Neuronal stem cell (in vitro differentiated cells): ENCODE results near the gene GOLM1.

Experiments used
- DNase-seq: peaks from one replicate; pipeline ENCODE4 v3.0.0-alpha.2; 2013; ENCODE audit warnings: low spot score
- H2AFZ ChIP-seq: one replicate; pipeline ENCODE4 v1.6.1; 2013; ENCODE audit warnings: mild to moderate bottlenecking, low read length, inconsistent platforms
- H2AK5ac ChIP-seq: 2 replicates; pipeline ENCODE4 v1.6.1; 2013; ENCODE audit warnings: low read depth, mild to moderate bottlenecking, inconsistent platforms, low read length, moderate library complexity, mixed read lengths
- H2BK120ac ChIP-seq: 2 replicates; pipeline ENCODE4 v1.6.1; 2013; ENCODE audit warnings: low read depth, mild to moderate bottlenecking, inconsistent platforms, low read length, moderate library complexity, mixed read lengths
- H2BK12ac ChIP-seq: one replicate; pipeline ENCODE4 v1.6.1; 2013; ENCODE audit warnings: low read length, inconsistent platforms
- H2BK15ac ChIP-seq: 2 replicates; pipeline ENCODE4 v1.6.1; 2013; ENCODE audit warnings: mild to moderate bottlenecking, low read length, inconsistent platforms, mixed read lengths
- H2BK5ac ChIP-seq: one replicate; pipeline ENCODE4 v1.6.1; 2013; ENCODE audit warnings: inconsistent platforms, mild to moderate bottlenecking, low read length, moderate library complexity
- H3K14ac ChIP-seq: one replicate; pipeline ENCODE4 v1.6.1; 2013; ENCODE audit warnings: low read length, inconsistent platforms
- H3K18ac ChIP-seq: 2 replicates; pipeline ENCODE4 v1.6.1; 2013; ENCODE audit warnings: low read length, inconsistent platforms
- H3K23ac ChIP-seq: 2 replicates; pipeline ENCODE4 v1.6.1; 2013; ENCODE audit warnings: low read depth, mild to moderate bottlenecking, mixed read lengths, low read length, inconsistent platforms; ENCODE audit not compliant: poor library complexity
- H3K27ac ChIP-seq: replicated peaks from 3 replicates; pipeline ENCODE4 v1.5.1; 2013; ENCODE audit warnings: low read length, inconsistent platforms
- H3K27me3 ChIP-seq, 3 experiments: 2 replicates each; pipeline ENCODE4 v1.6.1; 2013; ENCODE audit warnings: low read length in 3 of 3, mild to moderate bottlenecking in 2 of 3, inconsistent platforms in 1 of 3, low read depth in 1 of 3, mixed read lengths in 1 of 3, moderate library complexity in 1 of 3; ENCODE audit not compliant: control insufficient read depth in 3 of 3, insufficient read depth in 3 of 3
- H3K36me3 ChIP-seq, 2 donors: replicated peaks in 1 of 2; 2 replicates each; pipeline ENCODE4 v1.6.1; 2013; ENCODE audit warnings: low read length in 2 of 2; ENCODE audit not compliant: control insufficient read depth in 2 of 2, insufficient read depth in 2 of 2
- H3K4ac ChIP-seq: 2 replicates; pipeline ENCODE4 v1.6.1; 2013; ENCODE audit warnings: inconsistent platforms, mild to moderate bottlenecking, low read length, moderate library complexity
- H3K4me1 ChIP-seq, 2 donors: 1 replicate in 1 of 2; 2 replicates in 1 of 2; pipeline ENCODE4 v1.6.1; 2013; ENCODE audit warnings: low read length in 2 of 2, low read depth in 1 of 2; ENCODE audit not compliant: control insufficient read depth in 2 of 2, insufficient read depth in 1 of 2
- H3K4me2 ChIP-seq: one replicate; pipeline ENCODE4 v1.6.1; 2013; ENCODE audit warnings: mild to moderate bottlenecking, low read length, inconsistent platforms; ENCODE audit not compliant: insufficient read depth, poor library complexity, severe bottlenecking
- H3K4me3 ChIP-seq, 2 donors: 2 replicates each; pipeline ENCODE4 v1.5.1; 2013; ENCODE audit warnings: low read length in 2 of 2, mild to moderate bottlenecking in 2 of 2, inconsistent platforms in 1 of 2, moderate library complexity in 1 of 2
- H3K79me1 ChIP-seq: one replicate; pipeline ENCODE4 v1.6.1; 2013; ENCODE audit warnings: low read depth, mild to moderate bottlenecking, inconsistent platforms, low read length, moderate library complexity
- H3K9ac ChIP-seq: one replicate; pipeline ENCODE4 v1.6.1; 2013; ENCODE audit warnings: mild to moderate bottlenecking, low read depth, low read length, inconsistent platforms; ENCODE audit not compliant: poor library complexity
- H3K9me3 ChIP-seq, 2 donors: replicated peaks in 1 of 2; 2 replicates each; pipeline versions ENCODE3 to v1.6.1; 2013; ENCODE audit warnings: low read length in 2 of 2, mild to moderate bottlenecking in 2 of 2, inconsistent platforms in 1 of 2, low read depth in 1 of 2, mixed read lengths in 1 of 2, moderate library complexity in 1 of 2; ENCODE audit not compliant: control insufficient read depth in 2 of 2, insufficient read depth in 1 of 2
- H4K8ac ChIP-seq: one replicate; pipeline ENCODE4 v1.6.1; 2013; ENCODE audit warnings: low read depth, mild to moderate bottlenecking, inconsistent platforms, low read length, moderate library complexity
- H4K91ac ChIP-seq: one replicate; pipeline ENCODE4 v1.6.1; 2013; ENCODE audit warnings: low read length, low read depth, mild to moderate bottlenecking, inconsistent platforms; ENCODE audit not compliant: poor library complexity
- WGBS, 2 donors: extraction: QIAGEN DNeasy Blood & Tissue Kit; methylation state at CpG; one replicate each; pipeline ENCODE4 v1.1.7; 2013; ENCODE audit warnings: missing lambda C conversion rate in 2 of 2, mixed read lengths in 1 of 2; ENCODE audit not compliant: insufficient read length in 2 of 2, insufficient replicate concordance in 1 of 2; ENCODE audit errors: extremely low coverage in 2 of 2; 5-methylcytosine and 5-hydroxymethylcytosine counted together

GOLM1 gene

DNA sequence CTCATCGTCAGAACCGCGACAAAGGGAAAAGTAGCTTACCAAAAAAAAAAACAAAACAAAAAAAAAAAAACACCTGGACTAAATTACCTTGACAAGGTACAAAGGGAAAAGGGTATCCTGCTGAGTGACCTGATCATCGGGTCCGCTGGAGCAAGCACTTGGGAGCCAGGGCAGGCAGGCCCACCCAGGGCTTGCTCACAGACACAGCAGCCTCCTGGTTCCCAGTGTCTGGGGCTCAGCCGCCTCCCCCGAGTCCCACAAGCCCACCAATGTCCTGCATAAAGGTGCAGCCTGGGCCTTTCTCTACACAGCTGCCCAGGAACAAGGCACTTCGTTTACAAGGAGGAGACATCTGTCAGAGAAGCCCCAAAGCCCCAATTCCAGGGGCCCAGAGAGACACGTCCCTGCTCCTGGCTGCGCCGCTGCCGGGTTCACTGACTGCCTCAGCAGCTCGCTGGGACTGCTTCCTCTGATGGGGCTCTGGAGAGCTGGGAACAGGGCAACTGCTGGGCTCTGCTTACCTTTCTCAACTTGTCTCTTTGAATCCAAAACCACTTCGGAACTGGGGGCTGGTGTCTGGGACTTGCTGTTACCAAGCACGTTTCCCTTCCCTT, 63.4 kb downstream of the GOLM1 start:
- no peak overlapping the region for H3K4me2 ChIP-seq
- no peaks in the 10 kb centered on the region for H3K79me1 ChIP-seq
- no peak overlapping the region for H2BK15ac ChIP-seq
- no peak overlapping the region for H2BK5ac ChIP-seq
- H3K27ac ChIP-seq, result peak overlapping the region; percentile 7
- H3K27me3 ChIP-seq, result no peaks in the 10 kb centered on the region
- H3K9ac ChIP-seq, result no peak overlapping the region
- no peak overlapping the region for H4K8ac ChIP-seq
- H4K91ac ChIP-seq, result no peak overlapping the region
- peak overlapping the region; percentile 41 for H3K18ac ChIP-seq
- H2BK12ac ChIP-seq, result no peak overlapping the region
- no peak overlapping the region for H3K4ac ChIP-seq
- H3K14ac ChIP-seq, result no peak overlapping the region
- H3K9me3 ChIP-seq, result peaks cover 0 to 7% of the 10 kb centered on the region in 2 donors
- no peak overlapping the region for H2BK120ac ChIP-seq
- H2AFZ ChIP-seq, result no peak overlapping the region
- H2AK5ac ChIP-seq, result no peak overlapping the region
- H3K36me3 ChIP-seq, result peaks cover 44 to 94% of the 10 kb centered on the region in 2 donors
- no peak overlapping the region for H3K23ac ChIP-seq
- H3K4me3 ChIP-seq, result no peak overlapping the region
- no peaks in the 10 kb centered on the region for H3K4me1 ChIP-seq
- no peak for DNase-seq
- no CpG with 5 or more reads among the region's 15 CpGs for WGBS, 2 donors

GRCh38 chr9:86034863-86035734, 64.3 kb downstream of the GOLM1 start:
- H3K4me3 ChIP-seq, result no peak overlapping the region
- H3K14ac ChIP-seq, result no peak overlapping the region
- H3K27ac ChIP-seq, result no peak overlapping the region
- no peaks in the 10 kb centered on the region for H3K4me1 ChIP-seq
- H2BK12ac ChIP-seq, result no peak overlapping the region
- H3K18ac ChIP-seq, result no peak overlapping the region
- no peak overlapping the region for H2BK120ac ChIP-seq
- no peak overlapping the region for H3K23ac ChIP-seq
- H2BK15ac ChIP-seq, result no peak overlapping the region
- no peak overlapping the region for H2AK5ac ChIP-seq
- no peaks in the 10 kb centered on the region for H3K27me3 ChIP-seq
- no peaks in the 10 kb centered on the region for H3K79me1 ChIP-seq
- peaks cover 0 to 7% of the 10 kb centered on the region in 2 donors for H3K9me3 ChIP-seq
- DNase-seq, result no peak
- no CpG with 5 or more reads among the region's 17 CpGs for WGBS, 2 donors
- H3K9ac ChIP-seq, result no peak overlapping the region
- H4K8ac ChIP-seq, result no peak overlapping the region
- H3K36me3 ChIP-seq, result peaks cover 37 to 94% of the 10 kb centered on the region in 2 donors
- H4K91ac ChIP-seq, result no peak overlapping the region
- H2AFZ ChIP-seq, result no peak overlapping the region
- no peak overlapping the region for H2BK5ac ChIP-seq
- H3K4ac ChIP-seq, result no peak overlapping the region
- H3K4me2 ChIP-seq, result no peak overlapping the region

DNA sequence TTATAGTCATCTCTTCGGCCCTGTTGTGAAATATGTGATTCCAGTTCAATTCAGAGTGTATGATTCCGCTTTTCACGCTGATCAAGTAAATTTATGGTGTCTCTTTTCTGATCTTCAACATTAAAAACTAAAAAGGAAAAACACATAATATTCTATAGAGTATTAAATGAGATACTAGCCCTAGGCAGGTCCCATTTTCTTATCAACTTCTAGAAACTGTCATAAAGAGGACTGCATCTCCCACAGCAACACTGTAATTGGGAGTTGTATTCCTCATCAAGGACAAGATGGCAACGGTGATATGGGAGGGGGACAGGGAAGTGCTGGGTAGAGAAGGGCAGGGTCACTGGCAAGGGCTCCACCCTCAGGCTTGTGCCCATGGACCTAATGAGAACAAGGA, 71.6 kb downstream of the GOLM1 start:
- Histone ChIP-seq H3K79me1 (no peaks in the 10 kb centered on the region), H2AK5ac (no peak overlapping the region), H3K23ac (peak overlapping the region; percentile 61), H3K9me3 (peaks cover 2% of the 10 kb centered on the region in 2 donors), H2BK5ac (no peak overlapping the region), H3K14ac (no peak overlapping the region), H3K27ac (no peak overlapping the region), H3K4ac (no peak overlapping the region), H4K8ac (peak overlapping the region; percentile 53), H2BK15ac (no peak overlapping the region), H3K4me3 (no peak overlapping the region), H3K4me1 (no peaks in the 10 kb centered on the region), H3K9ac (no peak overlapping the region), H2AFZ (no peak overlapping the region), H3K27me3 (no peaks in the 10 kb centered on the region), H3K18ac (no peak overlapping the region), H3K36me3 (peaks cover 25 to 100% of the 10 kb centered on the region in 2 donors), H4K91ac (no peak overlapping the region), H2BK12ac (no peak overlapping the region), H2BK120ac (no peak overlapping the region), H3K4me2 (no peak overlapping the region)
- no CpG with 5 or more reads among the region's 4 CpGs for WGBS, 2 donors
- no peak for DNase-seq

GRCh38 chr9:86022687-86023266, 76.6 kb downstream of the GOLM1 start:
- H2AK5ac ChIP-seq, result no peak overlapping the region
- peaks cover 0 to 2% of the 10 kb centered on the region in 2 donors for H3K4me1 ChIP-seq
- no peak overlapping the region for H2BK12ac ChIP-seq
- no peaks in the 10 kb centered on the region for H3K27me3 ChIP-seq
- no peak overlapping the region for H3K27ac ChIP-seq
- H4K91ac ChIP-seq, result no peak overlapping the region
- no peak overlapping the region for H2AFZ ChIP-seq
- no peaks in the 10 kb centered on the region for H3K79me1 ChIP-seq
- no peak overlapping the region for H3K4me3 ChIP-seq
- H4K8ac ChIP-seq, result no peak overlapping the region
- H3K14ac ChIP-seq, result no peak overlapping the region
- no peak overlapping the region for H2BK120ac ChIP-seq
- no peaks in the 10 kb centered on the region for H3K9me3 ChIP-seq
- no peak overlapping the region for H3K4me2 ChIP-seq
- H3K18ac ChIP-seq, result no peak overlapping the region
- no CpG with 5 or more reads among the region's 3 CpGs for WGBS, 2 donors
- no peak overlapping the region for H2BK5ac ChIP-seq
- peaks cover 17 to 99% of the 10 kb centered on the region in 2 donors for H3K36me3 ChIP-seq
- H2BK15ac ChIP-seq, result no peak overlapping the region
- DNase-seq, result no peak
- H3K4ac ChIP-seq, result no peak overlapping the region
- H3K23ac ChIP-seq, result no peak overlapping the region
- H3K9ac ChIP-seq, result no peak overlapping the region
